WI38 (cell line): Measurements from ENCODE around the gene FARSA.
"Not testable (repeated sequence)": the region's sequence is repeated elsewhere in the genome, so short reads cannot be mapped to it uniquely, and the experiment has no call there.

Experiments
- H3K4me3 ChIP-seq: 2 replicates; pipeline ENCODE4 v1.5.1; 2011; ENCODE audit warnings: low read depth, mild to moderate bottlenecking, control low read depth, low read length
- CTCF ChIP-seq: IDR thresholded peaks from 2 replicates; pipeline ENCODE4 v1.5.1; 2012; ENCODE audit warnings: low read depth, mild to moderate bottlenecking, control low read depth, low read length

The FARSA gene

GRCh38 chr19:12930002-12930645 is 3.4 kb downstream of the FARSA start:
- TF ChIP-seq CTCF = no peak
- H3K4me3 ChIP-seq = no peak overlapping the region

- H3K4me3 ChIP-seq = no peak overlapping the region
- no peak for TF ChIP-seq CTCF
These were observed 8.7 kb downstream of the FARSA start for GRCh38 chr19:12924621-12925310.

- no peak overlapping the region for H3K4me3 ChIP-seq
- TF ChIP-seq CTCF = no peak
These were observed 10.6 kb downstream of the FARSA start for GRCh38 chr19:12922959-12923358.

- H3K4me3 ChIP-seq = no peak overlapping the region
- no peak for TF ChIP-seq CTCF
These were observed 12.5 kb downstream of the FARSA start for GRCh38 chr19:12921047-12921446.

GRCh38 chr19:12918253-12918652 is 15.3 kb downstream of the FARSA start:
- no peak for TF ChIP-seq CTCF
- H3K4me3 ChIP-seq = no peak overlapping the region

- not testable (repeated sequence) for H3K4me3 ChIP-seq
These were observed 17.7 kb downstream of the FARSA start for GRCh38 chr19:12915860-12916259.

GRCh38 chr19:12913851-12914690 is 19.4 kb downstream of the FARSA start:
- TF ChIP-seq CTCF = no peak
- no peak overlapping the region for H3K4me3 ChIP-seq
